HL-60 (cell line): ENCODE measurements around the gene NEDD4L.

Source experiments
- GABPA ChIP-seq: IDR thresholded peaks from 2 replicates; pipeline ENCODE4 v1.6.1; 2012; ENCODE audit warnings: low read depth
- POLR2AphosphoS5 ChIP-seq: IDR thresholded peaks from 2 replicates; pipeline ENCODE4 v1.6.1; 2012; ENCODE audit warnings: low read depth
- SPI1 ChIP-seq: IDR thresholded peaks from 2 replicates; pipeline ENCODE4 v1.6.1; 2012; ENCODE audit warnings: low read depth, mild to moderate bottlenecking, borderline replicate concordance
- TF ChIP-seq, protein P1 (sequence below): IDR thresholded peaks from one replicate; pipeline ENCODE4 v1.5.1; 2011; ENCODE audit warnings: low read length, control low read depth, inconsistent platforms; ENCODE audit not compliant: insufficient read depth
- TF ChIP-seq, protein P2 (sequence below): IDR thresholded peaks from 2 replicates; pipeline ENCODE4 v1.6.1; 2012; ENCODE audit warnings: low read depth; ENCODE audit not compliant: insufficient replicate concordance

DNA sequence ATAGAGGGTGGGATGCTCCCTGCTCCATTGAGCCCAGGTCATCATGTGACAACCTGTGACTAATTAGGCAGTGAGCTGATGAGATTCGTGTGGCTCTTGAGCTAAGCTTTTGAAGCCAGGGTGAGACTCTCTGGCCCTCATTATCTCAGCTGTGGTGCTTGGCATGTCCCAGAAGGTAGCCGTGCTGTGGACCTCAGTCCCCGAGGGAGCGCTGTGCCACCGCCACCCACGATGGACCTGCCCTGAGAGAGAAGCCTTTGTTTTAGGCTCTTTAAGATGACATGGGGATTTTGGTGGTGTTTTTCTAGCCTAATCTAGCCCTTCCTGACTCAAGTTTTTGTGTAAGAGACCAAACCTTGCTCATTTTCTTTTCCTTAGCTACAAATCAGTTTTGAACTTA, 66.4 kb downstream of the NEDD4L start:
- TF ChIP-seq, protein P1, sequence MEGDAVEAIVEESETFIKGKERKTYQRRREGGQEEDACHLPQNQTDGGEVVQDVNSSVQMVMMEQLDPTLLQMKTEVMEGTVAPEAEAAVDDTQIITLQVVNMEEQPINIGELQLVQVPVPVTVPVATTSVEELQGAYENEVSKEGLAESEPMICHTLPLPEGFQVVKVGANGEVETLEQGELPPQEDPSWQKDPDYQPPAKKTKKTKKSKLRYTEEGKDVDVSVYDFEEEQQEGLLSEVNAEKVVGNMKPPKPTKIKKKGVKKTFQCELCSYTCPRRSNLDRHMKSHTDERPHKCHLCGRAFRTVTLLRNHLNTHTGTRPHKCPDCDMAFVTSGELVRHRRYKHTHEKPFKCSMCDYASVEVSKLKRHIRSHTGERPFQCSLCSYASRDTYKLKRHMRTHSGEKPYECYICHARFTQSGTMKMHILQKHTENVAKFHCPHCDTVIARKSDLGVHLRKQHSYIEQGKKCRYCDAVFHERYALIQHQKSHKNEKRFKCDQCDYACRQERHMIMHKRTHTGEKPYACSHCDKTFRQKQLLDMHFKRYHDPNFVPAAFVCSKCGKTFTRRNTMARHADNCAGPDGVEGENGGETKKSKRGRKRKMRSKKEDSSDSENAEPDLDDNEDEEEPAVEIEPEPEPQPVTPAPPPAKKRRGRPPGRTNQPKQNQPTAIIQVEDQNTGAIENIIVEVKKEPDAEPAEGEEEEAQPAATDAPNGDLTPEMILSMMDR, result no peak
- TF ChIP-seq, protein P2, sequence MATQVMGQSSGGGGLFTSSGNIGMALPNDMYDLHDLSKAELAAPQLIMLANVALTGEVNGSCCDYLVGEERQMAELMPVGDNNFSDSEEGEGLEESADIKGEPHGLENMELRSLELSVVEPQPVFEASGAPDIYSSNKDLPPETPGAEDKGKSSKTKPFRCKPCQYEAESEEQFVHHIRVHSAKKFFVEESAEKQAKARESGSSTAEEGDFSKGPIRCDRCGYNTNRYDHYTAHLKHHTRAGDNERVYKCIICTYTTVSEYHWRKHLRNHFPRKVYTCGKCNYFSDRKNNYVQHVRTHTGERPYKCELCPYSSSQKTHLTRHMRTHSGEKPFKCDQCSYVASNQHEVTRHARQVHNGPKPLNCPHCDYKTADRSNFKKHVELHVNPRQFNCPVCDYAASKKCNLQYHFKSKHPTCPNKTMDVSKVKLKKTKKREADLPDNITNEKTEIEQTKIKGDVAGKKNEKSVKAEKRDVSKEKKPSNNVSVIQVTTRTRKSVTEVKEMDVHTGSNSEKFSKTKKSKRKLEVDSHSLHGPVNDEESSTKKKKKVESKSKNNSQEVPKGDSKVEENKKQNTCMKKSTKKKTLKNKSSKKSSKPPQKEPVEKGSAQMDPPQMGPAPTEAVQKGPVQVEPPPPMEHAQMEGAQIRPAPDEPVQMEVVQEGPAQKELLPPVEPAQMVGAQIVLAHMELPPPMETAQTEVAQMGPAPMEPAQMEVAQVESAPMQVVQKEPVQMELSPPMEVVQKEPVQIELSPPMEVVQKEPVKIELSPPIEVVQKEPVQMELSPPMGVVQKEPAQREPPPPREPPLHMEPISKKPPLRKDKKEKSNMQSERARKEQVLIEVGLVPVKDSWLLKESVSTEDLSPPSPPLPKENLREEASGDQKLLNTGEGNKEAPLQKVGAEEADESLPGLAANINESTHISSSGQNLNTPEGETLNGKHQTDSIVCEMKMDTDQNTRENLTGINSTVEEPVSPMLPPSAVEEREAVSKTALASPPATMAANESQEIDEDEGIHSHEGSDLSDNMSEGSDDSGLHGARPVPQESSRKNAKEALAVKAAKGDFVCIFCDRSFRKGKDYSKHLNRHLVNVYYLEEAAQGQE, result no peak
- no peak for TF ChIP-seq SPI1
- no peak for TF ChIP-seq POLR2AphosphoS5
- TF ChIP-seq GABPA, result no peak
